ENCODE results near the gene FGF16.
"Not testable (repeated sequence)": the region's sequence is repeated elsewhere in the genome, so short reads cannot be mapped to it uniquely, and the experiment has no call there.

The FGF16 gene

DNA sequence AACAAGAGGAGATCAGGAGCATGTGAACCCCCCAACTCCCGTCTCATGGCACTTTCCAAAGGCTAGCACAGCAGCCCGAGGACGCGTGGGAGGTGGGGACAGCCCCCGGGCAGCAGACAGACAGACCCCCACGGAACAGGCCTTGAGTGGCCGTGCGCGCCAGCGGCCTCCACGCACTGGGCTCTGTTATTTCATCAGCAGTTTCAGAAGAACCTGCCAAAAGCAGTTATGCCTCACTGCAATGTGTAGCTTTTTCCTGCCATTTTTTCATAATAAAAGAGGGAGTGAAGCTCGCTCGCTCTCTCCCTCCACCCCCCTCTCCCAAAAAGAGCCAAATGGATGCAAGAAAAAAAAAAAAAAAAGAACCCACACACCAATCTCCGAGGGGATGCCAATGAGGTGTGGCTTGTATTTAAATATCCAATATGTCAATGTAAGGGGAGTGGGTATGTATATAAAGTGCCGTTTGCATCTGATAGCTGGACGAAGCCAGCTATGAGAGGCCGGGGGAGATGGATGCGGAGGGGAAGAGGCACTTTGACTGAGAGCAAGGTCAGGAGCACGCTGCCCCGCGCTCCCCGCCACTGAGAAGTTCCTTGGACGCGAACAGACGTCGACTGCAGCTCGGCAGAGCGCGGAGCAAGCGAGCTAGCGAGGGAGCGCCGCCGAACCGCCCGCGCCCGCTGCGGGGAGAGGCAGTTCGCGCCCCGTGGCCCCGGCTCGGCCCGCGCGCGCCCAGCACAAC lies at the start of gene FGF16:
Gene FGF16 (plus strand): TSS at position 482 of the 745 bp plus-strand sequence. CDS start 286 bp downstream, outside the sequence.
- no peak for DNase-seq

DNA sequence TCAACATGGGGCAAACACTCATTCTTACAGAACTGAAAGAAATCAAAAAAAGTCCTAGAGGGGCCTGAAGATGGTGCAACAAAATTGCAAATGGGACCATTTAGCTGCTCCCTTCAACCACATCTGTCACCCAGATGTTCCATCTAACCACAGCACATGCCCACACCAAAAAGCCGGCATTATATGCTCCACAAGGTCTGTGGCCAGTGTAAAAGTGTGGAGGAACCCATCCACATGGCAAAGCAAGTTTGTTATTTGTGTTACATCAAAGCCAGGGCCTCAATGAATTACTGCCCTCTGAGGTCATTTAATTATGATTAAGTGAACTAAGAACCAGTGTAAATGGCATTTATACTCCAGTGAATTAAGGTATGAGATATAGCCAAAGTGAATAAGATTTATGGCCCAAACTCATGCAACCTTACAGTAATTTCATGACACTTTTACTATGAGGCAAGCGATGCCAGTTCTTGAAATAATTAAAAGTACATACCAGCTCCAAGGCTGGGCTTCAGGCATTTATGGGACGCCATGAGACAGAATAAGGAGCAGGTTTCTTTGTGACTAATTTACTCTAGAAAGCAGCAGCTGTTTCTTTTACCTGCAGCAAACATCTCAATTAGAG lies 48.7 kb upstream of the FGF16 start:
- no peak for DNase-seq

DNA sequence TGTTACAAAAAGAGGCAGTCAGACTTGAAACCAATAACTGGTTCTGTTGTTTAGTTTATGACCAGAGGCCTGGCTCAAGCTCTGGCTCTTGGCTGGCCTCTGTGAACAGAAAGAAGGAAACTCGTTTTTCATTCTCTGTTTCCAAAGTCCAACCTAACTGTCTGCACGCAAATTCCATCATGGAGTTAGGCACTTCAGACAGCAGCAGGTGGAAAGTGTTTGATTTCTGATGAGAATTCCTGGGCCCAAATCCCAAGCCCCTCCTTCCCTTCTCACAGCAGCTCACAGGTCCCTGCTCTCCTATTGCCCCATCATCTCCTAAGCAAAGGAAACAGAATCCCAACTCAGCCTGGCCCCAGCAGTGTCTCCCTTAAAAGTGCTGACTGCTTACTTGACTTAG lies 42.8 kb upstream of the FGF16 start:
- no peak for DNase-seq

DNA sequence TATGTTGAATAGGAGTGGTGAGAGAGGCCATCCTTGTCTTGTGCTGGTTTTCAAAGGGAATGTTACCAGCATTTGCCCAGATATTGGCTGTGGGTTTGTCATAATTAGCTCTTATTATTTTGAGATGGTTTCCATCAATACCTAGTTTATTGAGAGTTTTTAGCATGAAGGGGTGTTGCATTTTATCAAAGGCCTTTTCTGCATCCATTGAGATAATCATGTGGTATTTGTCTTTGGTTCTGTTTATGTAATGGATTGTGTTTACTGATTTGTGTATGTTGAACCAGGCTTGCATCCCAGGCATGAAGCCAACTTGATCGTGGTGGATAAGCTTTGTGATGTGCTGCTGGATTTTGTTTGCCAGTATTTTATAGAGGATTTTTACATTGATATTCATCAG lies 39.4 kb upstream of the FGF16 start:
- DNase-seq = not testable (repeated sequence)

DNA sequence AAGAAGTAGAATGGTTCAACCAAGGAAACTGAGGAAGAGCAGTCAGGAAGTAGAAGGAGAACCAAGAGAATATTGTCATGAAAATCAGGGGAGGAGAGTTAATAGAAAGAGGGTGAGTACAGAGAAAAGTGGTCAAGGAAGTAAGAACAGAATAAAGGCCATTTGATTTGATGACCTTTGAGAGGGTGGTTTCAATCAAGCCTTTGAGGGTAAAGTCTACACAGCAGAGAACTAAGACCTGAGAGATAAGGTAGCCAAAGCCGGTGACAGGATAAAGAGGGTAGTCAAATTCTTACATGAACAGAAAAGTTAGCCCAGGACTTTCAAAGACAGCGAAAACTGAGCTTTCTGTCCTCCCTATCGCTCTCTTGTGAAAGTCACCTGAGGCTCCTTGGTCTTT lies 34.6 kb upstream of the FGF16 start:
- DNase-seq = no peak

DNA sequence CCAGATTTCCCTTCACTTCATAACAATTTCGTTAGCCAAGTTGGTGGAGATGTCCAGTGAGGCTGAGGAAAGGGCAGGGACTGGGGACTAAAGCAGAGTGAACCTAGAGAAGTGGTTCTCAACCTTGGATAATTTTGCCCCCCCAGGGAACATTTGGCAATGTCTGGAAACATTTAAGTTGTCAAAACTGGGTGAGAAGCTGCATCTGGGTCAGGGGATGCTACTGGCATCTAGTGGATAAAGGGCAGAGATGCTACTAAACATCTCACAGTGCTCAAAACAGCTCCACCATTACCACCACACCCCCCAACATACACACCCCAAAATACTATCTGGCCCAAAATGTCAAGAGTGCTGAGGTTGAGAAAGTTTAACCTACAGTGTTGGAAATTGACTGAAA lies 32.0 kb upstream of the FGF16 start:
- no peak for DNase-seq

DNA sequence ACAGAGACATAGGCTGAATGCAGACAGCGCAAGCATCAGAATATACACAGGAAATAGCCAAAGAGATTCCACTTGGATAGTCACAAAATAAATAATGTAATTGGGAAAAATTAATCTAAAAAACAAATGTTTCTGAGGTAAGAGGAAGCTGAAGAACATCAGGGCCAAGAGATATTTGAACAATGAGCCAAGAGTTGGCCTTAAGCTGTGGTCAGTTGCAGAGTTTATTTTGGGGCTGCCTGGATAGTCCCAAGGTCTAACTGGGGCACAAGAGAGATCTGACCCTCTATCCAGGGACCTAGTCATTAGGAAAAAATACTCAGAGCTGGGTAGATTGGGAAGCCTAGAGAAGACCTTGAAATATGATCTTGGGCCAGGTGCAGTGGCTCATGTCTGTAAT lies 31.3 kb upstream of the FGF16 start:
- no peak for DNase-seq

DNA sequence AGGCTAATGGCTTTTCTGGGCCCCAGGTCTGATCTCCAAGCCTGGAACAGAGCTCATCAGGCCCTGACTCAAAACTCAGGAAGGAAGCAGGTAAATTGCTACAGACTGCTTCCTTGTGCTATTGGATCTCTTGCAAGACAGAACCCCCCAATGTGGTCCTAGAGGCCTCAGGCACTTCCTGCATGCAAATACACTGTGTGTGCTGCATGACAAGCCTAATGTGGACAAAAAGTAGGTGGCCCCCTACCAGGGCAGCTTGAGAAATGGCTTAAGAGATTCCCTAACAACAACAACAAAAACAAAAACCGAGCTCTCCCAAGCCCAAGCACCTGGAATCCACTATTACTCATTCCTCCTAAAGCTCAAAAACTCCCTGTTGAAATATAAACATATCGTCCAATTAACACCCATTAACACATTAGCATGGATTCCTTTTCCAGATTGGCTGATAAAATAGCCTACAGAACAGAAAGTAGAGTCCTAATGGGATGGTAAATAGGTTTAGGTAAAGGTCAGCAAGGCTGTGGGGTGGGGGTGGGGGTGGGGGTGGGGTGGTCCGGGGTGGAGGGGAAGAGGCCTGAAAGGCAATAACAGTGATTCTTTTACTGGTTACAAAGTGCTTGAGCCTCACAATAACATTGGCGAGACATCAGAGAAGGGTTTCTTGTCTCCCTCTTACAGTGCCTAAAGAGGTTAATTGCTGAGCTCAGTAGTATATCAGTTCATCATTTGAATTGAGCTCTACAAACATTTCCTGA lies 24.1 kb upstream of the FGF16 start:
- no peak for DNase-seq

DNA sequence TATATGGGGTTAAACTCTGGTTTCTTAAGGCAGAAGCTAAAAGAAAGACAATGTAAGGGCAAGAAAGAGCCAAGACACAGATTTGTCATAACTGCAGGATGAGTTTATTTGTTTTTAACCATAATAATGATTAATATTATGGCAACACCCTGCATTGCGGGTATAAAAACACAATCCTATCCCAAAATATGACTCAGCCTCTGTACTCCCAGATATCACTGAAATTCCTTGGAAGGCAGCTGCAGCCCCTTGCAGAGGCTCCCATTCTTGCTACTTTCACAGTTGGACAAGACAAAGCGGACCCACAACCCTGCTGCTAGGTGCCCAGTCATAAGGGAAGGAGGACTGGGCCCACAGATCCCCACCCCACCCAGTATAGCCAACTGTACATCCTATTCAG lies 20.4 kb upstream of the FGF16 start:
- no peak for DNase-seq

DNA sequence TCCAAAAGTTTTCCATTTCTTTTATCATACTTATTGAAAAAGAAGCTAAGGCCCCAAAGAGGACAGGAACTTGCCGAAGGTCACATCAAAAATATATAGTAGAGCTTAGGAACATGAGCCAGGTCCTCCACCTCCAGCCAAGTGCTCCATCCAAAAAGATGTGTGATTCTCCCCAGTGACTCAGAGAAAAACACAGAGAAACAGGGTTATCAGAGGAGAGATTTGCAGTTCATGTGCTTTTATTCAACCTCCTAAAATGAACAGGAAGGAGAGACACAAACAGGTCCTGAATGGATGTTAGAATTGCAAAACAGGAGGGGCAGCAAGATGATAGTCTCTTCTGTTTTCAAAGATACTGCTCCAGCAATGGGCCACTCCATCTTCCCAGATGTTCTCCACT lies 19.6 kb upstream of the FGF16 start:
- no peak for DNase-seq

DNA sequence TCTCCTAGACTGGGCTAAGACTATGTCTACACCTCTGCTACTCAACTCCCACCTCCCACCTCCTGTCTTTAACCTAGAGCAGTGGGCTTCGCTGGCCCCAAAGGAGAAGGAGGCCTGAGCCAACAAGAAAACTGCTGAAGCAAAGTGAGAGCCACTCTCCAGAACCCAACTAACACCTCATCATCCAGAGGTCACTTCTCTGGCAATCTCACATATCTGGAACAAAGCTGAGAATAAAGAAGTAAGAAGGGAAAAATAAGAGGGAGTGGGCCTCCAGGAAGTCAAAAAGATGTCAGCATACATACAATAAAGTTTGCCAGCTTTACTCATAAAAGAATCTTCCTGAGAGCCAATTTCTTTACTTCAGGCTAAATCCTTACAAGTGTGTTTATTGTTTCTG lies 18.6 kb upstream of the FGF16 start:
- DNase-seq = no peak

DNA sequence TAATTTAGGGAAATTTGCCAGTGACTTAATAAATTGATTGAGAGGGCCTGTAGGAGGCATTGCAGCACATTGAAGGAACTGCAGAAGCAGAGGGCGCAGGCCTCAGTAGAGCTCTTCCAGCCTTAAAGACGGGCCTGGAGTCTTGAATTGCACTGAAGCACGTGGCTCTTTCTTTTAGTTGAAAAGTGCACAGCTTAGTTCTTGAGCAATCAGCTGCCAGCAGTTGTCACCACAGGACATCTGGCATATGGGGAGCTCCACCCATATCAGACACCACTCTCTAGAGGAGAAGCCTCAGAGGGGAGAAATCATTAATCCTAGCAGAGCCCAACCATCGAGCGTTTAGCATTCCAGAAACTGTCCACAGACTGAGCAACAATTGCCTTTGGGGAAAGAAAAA lies 16.0 kb upstream of the FGF16 start:
- DNase-seq = no peak

DNA sequence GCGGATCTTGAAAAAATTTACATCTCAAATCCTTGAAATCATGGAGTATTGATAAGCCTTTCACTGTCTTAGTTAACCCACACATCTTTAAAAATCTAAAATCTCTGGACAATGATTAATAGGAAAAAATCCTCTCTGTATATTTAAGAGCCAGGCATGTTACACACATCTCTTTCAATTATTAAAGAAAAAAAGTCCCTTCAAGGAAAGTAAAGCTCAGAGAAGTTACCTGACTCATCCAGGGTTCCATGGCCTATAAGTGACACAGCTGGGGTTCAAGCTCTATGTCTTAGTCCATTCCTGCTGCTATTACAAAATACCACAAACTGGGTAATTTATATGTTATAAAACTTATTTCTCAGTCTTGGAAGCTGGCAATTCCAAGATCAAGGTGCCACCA lies 14.2 kb upstream of the FGF16 start:
- no peak for DNase-seq

DNA sequence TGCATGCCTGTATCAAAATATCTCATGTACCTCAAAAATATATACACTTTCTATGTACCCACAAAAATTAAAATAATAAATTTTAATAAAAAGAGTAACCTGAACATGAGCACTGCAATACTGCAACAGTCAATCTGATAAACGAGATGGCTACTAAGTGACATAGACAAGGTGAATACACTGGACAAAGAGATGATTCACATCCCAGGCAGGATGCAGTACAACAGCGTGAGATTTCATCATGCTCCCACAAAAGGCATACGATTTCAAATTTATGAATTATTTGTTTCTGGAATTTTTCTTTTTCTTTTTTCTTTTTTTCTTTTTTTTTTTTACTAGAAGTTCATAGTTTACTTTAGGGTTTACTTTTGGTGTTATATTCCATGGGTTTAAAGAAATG lies 12.2 kb upstream of the FGF16 start:
- no peak for DNase-seq

DNA sequence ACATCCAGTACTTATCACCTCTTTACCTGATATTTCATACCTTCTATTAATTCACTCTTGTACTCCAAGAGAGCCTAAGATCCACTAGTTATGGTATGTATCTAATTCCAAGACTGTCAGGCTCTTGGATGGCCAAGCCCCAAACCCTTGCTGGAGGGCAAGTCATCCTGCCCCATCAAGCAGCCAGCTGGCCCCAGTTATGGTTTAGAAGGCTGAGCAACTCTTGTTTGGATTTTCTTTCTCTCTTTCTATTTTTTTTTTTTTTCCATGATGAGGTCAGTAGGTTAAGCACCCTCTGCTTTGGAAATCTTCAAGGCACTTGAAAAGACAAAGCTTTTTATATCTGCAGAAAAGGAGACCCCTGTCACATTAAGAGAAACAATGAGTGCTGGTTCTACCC lies 10.9 kb upstream of the FGF16 start:
- DNase-seq = no peak

DNA sequence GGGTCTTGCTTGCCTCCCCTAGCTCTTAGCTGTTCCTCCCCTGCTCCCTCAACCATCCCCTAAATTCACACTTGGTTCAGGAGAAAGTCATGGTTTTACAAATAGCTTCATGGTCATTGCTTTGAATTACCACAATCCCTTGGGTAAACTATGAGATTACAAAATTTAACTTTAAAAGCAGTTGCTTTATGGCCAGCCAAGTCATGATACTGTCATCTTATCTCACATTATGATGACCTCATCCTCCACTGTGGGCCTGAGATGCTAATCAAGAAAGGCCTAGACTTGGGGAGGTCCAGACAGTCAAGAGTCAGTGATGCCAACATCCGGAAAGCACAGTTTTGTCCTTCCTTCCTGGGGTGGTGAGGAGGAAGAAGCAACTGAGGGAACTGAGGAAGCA lies 10.5 kb upstream of the FGF16 start:
- no peak for DNase-seq

DNA sequence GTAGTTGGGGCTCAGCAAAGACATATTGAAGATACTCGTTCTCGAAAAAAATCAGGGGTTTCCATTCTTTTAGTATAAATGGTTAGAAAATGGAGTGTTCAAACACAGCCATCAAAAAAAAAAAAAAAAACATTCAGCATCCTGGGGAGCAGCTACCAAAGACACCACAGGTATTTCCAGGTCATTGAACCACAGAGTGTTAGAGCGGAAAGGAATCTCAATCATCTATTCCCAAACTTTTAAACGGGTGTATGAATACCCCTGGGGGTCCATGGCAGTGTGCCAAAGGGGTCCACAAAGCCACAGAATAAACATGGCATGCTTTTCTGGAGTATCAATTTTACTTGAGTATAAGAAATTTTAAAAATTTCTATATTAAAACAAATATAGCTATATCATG lies 6.9 kb upstream of the FGF16 start:
- DNase-seq = no peak

DNA sequence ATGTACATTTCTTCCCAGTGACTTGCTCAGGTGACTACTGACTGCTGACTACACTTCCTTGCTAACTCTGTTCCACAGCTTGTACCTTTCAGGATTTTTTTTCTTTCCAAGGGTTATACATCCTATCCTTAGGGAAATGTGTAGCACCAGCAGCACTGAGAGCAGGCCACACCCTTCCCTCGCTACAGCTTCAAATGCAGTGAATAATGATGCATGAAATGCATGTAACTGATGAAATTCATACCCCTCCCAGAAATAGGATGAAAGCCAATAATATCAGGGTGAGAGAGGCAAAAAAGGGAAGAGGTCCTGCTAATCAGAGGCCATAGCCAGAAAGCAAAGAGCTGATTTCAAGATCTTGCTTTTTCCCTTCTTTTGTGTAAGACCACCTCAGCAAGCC lies 6.2 kb upstream of the FGF16 start:
- DNase-seq = no peak

DNA sequence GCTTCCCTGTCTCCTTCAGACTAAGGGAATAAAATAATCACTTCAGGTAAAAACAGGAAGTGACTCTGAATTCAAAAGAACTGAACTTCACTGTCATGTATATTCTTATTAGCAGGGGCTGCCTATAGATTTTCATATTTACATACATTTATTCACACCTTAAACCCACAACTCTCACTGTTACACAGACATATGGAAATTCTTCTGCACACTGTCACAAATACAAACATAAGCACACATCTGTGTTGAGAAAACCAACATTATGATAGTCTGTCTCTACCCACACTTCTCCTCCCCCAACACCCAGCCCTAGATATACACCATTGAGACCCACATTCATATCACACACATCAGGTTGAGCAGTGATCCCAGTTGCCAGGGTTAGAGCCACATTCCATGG lies 5.7 kb upstream of the FGF16 start:
- DNase-seq = no peak

DNA sequence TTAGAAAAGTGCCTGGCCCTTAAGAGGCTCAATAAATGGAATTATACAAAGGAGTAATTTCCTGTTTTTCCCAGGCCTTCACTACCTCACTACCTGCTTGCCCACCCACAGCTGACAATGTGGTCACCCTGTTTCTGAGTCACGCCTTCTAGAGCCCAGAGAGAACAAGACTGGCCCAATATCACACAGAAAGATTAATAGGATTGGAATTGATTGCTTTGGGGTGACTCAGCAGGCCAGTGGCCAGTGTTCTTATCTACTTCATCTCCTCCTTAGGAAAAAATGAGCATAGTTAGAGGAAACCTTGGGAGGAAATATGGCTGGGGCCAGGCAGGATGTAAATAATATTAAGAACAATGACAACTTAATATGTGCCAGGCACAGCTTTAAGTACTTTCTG lies 4.5 kb upstream of the FGF16 start:
- no peak for DNase-seq

DNA sequence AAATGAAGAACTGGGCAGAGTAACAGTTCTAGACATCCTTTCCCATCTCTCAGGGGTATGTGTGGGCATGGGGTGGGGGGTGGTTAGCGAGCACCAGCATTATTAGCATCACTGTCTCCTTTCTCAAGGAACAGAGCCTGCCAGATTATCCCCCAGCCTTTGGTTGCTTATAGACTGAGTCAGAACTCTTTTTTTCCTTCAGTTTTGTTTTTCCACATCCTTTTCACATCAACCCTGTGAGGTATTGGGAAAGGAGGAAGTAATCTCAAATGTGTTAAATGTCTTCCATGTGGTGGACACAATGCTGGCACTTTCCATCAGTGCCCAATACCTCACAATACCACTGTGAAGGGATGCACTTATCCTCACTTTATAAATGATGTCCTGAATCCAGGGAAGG lies 3.1 kb upstream of the FGF16 start:
- no peak for DNase-seq

DNA sequence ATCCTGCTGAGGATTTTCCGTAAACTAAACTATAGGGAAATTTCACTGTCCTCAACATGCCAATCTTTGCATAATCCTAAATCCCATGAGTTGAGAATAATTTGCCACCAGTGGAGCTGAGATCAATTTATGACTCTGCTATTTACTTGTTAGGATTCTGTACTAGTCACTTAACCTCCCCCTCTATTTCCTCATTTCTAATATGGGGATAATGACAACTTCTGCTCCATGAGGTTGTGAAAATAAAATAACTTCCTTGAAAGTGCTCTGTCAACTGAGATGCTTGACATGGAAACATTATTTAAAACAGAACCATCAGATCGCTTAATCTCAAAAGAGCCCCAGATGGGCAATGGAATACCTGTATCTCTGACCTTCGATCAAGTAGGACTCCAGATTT lies 2.6 kb upstream of the FGF16 start:
- no peak for DNase-seq

DNA sequence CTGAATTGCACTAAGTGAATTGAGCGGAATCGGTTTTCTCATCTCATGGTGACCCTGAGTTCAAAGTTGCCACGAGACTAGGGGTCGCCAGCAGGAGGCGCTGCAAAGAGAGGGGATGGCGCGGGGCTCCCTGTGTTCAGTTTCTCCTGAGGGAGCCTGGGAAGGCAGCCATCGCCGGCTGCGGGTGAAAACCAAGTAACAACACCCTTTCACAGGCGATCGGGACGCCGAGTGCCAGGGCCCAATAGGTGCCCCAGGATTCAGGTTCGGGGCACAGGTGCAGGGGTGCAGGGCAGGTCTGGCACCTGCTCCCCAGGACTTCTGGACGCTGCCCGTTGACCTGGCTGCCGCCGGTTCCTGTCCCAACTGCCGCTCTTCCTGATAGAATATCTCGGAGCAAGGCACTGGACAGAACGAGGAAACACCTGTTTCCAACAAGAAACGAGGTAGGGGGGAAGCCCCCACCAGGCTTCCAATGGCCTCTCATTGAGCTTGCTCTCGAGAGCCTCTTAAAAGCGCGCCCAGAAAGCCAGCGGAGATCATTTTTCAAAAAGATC lies 1.1 kb upstream of the FGF16 start:
- no peak for DNase-seq

Data from stimulated activated CD4-positive, alpha-beta T cell treated with anti-CD3 and anti-CD28 coated beads, Interleukin-4, amount 100 ng/mL, for 24 hours (primary cell).